ENCODE results near the gene BATF.
"Not testable (repeated sequence)": the region's sequence is repeated elsewhere in the genome, so short reads cannot be mapped to it uniquely, and the experiment has no call there.

BATF gene

GRCh38 chr14:75522224-75522982 lies at the start of gene BATF:
Gene BATF, plus strand, starts transcription at chr14:75522469. Its CDS starts 214 bp downstream, at chr14:75522683.
- DNase-seq (ENCODE audit: low spot score), result no peak

GRCh38 chr14:75474127-75474526 lies 48.1 kb upstream of the BATF start:
- DNase-seq (ENCODE audit: low spot score), result not testable (repeated sequence)

- DNase-seq (ENCODE audit: low spot score), result no peak
Measured at GRCh38 chr14:75476274-75476995, 45.8 kb upstream of the BATF start.

GRCh38 chr14:75477881-75478280 lies 44.4 kb upstream of the BATF start:
- no peak for DNase-seq (ENCODE audit: low spot score)

GRCh38 chr14:75479770-75480600 lies 42.3 kb upstream of the BATF start:
- DNase-seq (ENCODE audit: low spot score), result no peak

GRCh38 chr14:75482366-75482765 lies 39.9 kb upstream of the BATF start:
- no peak for DNase-seq (ENCODE audit: low spot score)

- DNase-seq (ENCODE audit: low spot score), result no peak
Measured at GRCh38 chr14:75484711-75485429, 37.4 kb upstream of the BATF start.

GRCh38 chr14:75486318-75486717 lies 36.0 kb upstream of the BATF start:
- no peak for DNase-seq (ENCODE audit: low spot score)

- DNase-seq (ENCODE audit: low spot score), result no peak
Measured at GRCh38 chr14:75487155-75487671, 35.1 kb upstream of the BATF start.

- DNase-seq (ENCODE audit: low spot score), result no peak
Measured at GRCh38 chr14:75489480-75489837, 32.8 kb upstream of the BATF start.

- no peak for DNase-seq (ENCODE audit: low spot score)
Measured at GRCh38 chr14:75491376-75491978, 30.8 kb upstream of the BATF start.

GRCh38 chr14:75492832-75493591 lies 29.3 kb upstream of the BATF start:
- no peak for DNase-seq (ENCODE audit: low spot score)

- no peak for DNase-seq (ENCODE audit: low spot score)
Measured at GRCh38 chr14:75493592-75494087, 28.6 kb upstream of the BATF start.

GRCh38 chr14:75494896-75495295 lies 27.4 kb upstream of the BATF start:
- peak; percentile 70 for DNase-seq (ENCODE audit: low spot score)

- no peak for DNase-seq (ENCODE audit: low spot score)
Measured at GRCh38 chr14:75495399-75495798, 26.9 kb upstream of the BATF start.

GRCh38 chr14:75495882-75496281 lies 26.4 kb upstream of the BATF start:
- no peak for DNase-seq (ENCODE audit: low spot score)

- DNase-seq (ENCODE audit: low spot score), result no peak
Measured at GRCh38 chr14:75496755-75497154, 25.5 kb upstream of the BATF start.

- DNase-seq (ENCODE audit: low spot score), result no peak
Measured at GRCh38 chr14:75497191-75497590, 25.1 kb upstream of the BATF start.

GRCh38 chr14:75497701-75498100 lies 24.6 kb upstream of the BATF start:
- no peak for DNase-seq (ENCODE audit: low spot score)

GRCh38 chr14:75499084-75499875 lies 23.0 kb upstream of the BATF start:
- no peak for DNase-seq (ENCODE audit: low spot score)
